Osteoblast (primary cell): Measurements from ENCODE around the gene MXI1. TPM values are rescaled to one million over a fixed set of nuclear protein-coding genes. Genes with fewer than 3 reads are reported as not detected.

Source experiments
- DNase-seq: peaks from one replicate; pipeline ENCODE4 v3.0.0; 2011; ENCODE audit warnings: low spot score, mixed read lengths; ENCODE audit not compliant: insufficient read length; ENCODE audit errors: missing footprints
- H2AFZ ChIP-seq: 2 replicates; pipeline ENCODE4 v1.6.0; 2011; ENCODE audit warnings: mild to moderate bottlenecking, low read length
- H3K27ac ChIP-seq: 2 replicates; pipeline ENCODE4 v1.5.1; 2011; ENCODE audit warnings: mild to moderate bottlenecking, low read depth, low read length, moderate library complexity
- H3K27me3 ChIP-seq: 2 replicates; pipeline ENCODE4 v1.6.0; 2012; ENCODE audit warnings: mild to moderate bottlenecking, control low read depth, inconsistent platforms, low read length, moderate library complexity; ENCODE audit not compliant: insufficient read depth
- H3K36me3 ChIP-seq: 2 replicates; pipeline ENCODE4 v1.5.1; 2011; ENCODE audit warnings: mild to moderate bottlenecking, low read length, control low read depth, moderate library complexity; ENCODE audit not compliant: insufficient read depth
- H3K4me1 ChIP-seq: 2 replicates; pipeline ENCODE4 v1.5.1; 2011; ENCODE audit warnings: mild to moderate bottlenecking, low read length, control low read depth, moderate library complexity; ENCODE audit not compliant: insufficient read depth
- H3K4me2 ChIP-seq: 2 replicates; pipeline ENCODE4 v1.6.0; 2011; ENCODE audit warnings: mild to moderate bottlenecking, low read length; ENCODE audit not compliant: insufficient read depth
- H3K4me3 ChIP-seq: fragments of 200-600 bp; sonication (generic); 3 replicates; pipeline ENCODE4 v1.5.1; 2012; ENCODE audit warnings: mild to moderate bottlenecking, low read length, inconsistent platforms; ENCODE audit not compliant: insufficient read depth
- H3K79me2 ChIP-seq: 2 replicates; pipeline ENCODE4 v1.6.0; 2012; ENCODE audit warnings: mild to moderate bottlenecking, low read length, control low read depth, inconsistent platforms; ENCODE audit not compliant: insufficient read depth
- H3K9me3 ChIP-seq: 2 replicates; pipeline ENCODE4 v1.5.1; 2011; ENCODE audit warnings: low read depth, low read length, control low read depth
- H4K20me1 ChIP-seq: 2 replicates; pipeline ENCODE4 v1.6.0; 2012; ENCODE audit warnings: mild to moderate bottlenecking, low read length, control low read depth; ENCODE audit not compliant: insufficient read depth
- total RNA-seq: library from RNA; depleted of rRNA; stranded (reverse); fragments of >200 nt; gene quantifications from 2 replicates; pipeline ENCODE4 v1.2.3, GENCODE V29; 2012
- TF ChIP-seq, protein P1 (sequence below): IDR thresholded peaks from 2 replicates; pipeline ENCODE4 v1.5.1; 2011; ENCODE audit warnings: mild to moderate bottlenecking, low read depth, low read length, moderate library complexity; ENCODE audit errors: extremely low read depth

MXI1 gene
- total RNA-seq, 1 donor = 41.6 TPM

DNA sequence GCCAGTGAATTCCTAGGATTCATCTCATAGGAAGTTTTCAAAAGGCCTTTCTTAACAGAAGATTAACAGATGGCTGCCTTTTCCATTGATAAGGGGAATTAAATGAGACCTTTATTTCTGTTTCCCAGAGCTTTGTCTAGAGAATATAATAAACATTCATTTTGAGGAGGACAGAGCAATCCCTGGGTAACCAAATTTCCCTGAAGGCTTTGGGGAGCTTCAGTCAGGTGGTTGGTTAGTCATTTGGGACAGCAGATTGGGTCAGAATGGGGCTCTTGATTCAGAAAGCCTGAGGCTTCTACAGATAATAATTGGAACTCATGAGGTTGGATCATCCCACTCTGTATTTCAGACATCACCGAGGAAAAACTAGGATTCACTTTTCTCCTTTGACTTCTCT lies 21.8 kb downstream of the MXI1 start:
- no peak for DNase-seq
- TF ChIP-seq, protein P1, sequence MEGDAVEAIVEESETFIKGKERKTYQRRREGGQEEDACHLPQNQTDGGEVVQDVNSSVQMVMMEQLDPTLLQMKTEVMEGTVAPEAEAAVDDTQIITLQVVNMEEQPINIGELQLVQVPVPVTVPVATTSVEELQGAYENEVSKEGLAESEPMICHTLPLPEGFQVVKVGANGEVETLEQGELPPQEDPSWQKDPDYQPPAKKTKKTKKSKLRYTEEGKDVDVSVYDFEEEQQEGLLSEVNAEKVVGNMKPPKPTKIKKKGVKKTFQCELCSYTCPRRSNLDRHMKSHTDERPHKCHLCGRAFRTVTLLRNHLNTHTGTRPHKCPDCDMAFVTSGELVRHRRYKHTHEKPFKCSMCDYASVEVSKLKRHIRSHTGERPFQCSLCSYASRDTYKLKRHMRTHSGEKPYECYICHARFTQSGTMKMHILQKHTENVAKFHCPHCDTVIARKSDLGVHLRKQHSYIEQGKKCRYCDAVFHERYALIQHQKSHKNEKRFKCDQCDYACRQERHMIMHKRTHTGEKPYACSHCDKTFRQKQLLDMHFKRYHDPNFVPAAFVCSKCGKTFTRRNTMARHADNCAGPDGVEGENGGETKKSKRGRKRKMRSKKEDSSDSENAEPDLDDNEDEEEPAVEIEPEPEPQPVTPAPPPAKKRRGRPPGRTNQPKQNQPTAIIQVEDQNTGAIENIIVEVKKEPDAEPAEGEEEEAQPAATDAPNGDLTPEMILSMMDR = no peak
- Histone ChIP-seq H3K4me1 (peaks cover 4% of the 10 kb centered on the region), H3K36me3 (no peaks in the 10 kb centered on the region), H3K27ac (no peak overlapping the region), H4K20me1 (no peaks in the 10 kb centered on the region), H3K4me3 (no peak overlapping the region), H3K4me2 (no peak overlapping the region), H2AFZ (no peak overlapping the region), H3K9me3 (no peaks in the 10 kb centered on the region), H3K27me3 (no peaks in the 10 kb centered on the region), H3K79me2 (no peaks in the 10 kb centered on the region)

DNA sequence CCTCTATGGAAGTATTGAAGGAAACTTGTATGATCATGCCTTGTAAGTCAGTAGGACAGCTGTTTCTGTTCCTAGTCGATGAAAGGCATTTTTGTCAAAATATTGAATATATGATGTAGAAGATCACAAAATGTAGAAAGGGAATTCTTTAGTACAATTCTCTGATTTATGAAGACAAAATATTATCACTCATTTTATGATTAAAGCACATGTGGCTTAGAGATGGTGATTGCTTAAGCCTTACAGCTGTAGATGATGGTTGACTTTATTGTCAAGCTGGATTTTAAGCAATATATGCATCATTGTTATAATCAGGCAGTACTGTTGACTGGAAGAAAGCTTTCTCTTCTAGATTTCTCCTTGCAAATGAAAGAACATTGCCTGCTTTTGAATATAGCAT lies 26.4 kb downstream of the MXI1 start:
- no peaks in the 10 kb centered on the region for H3K9me3 ChIP-seq
- H4K20me1 ChIP-seq = no peaks in the 10 kb centered on the region
- no peak overlapping the region for H3K4me3 ChIP-seq
- H3K4me1 ChIP-seq = no peaks in the 10 kb centered on the region
- no peaks in the 10 kb centered on the region for H3K79me2 ChIP-seq
- no peak for DNase-seq
- H3K4me2 ChIP-seq = no peak overlapping the region
- no peaks in the 10 kb centered on the region for H3K27me3 ChIP-seq
- no peak overlapping the region for H3K27ac ChIP-seq
- no peaks in the 10 kb centered on the region for H3K36me3 ChIP-seq
- H2AFZ ChIP-seq = no peak overlapping the region
- TF ChIP-seq, protein P1 = no peak

DNA sequence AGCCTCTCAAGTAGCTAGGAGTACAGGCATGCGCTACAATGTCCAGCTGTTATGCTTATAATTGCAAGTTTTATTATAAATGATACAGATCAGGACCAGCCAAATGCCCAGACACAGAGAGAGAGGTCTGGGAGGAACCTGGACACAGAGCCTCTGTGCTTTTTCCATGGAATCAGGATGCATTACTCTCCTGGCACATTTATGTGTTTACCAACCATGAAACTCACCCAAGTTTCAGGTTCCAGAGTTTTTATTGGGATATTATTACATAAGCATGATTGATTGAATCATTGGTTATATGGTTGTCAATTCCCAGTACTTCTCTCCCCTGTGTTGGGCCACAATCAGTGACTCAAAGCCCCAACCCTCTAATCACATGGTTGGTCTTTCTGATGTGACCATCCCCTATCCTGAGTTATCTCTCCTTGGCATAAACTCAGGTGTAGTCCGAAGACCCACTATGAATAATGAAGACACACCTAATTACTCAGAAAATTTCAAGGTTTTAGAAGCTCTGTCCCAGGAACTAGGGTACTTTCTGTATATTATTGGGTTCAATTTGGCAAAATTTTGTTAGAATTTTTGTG lies 30.6 kb downstream of the MXI1 start:
- Histone ChIP-seq H2AFZ (no peak overlapping the region), H4K20me1 (no peaks in the 10 kb centered on the region), H3K9me3 (no peaks in the 10 kb centered on the region), H3K4me2 (no peak overlapping the region), H3K4me1 (no peaks in the 10 kb centered on the region), H3K27me3 (no peaks in the 10 kb centered on the region), H3K79me2 (no peaks in the 10 kb centered on the region), H3K4me3 (no peak overlapping the region), H3K36me3 (no peaks in the 10 kb centered on the region), H3K27ac (no peak overlapping the region)
- no peak for DNase-seq
- TF ChIP-seq, protein P1 = no peak

DNA sequence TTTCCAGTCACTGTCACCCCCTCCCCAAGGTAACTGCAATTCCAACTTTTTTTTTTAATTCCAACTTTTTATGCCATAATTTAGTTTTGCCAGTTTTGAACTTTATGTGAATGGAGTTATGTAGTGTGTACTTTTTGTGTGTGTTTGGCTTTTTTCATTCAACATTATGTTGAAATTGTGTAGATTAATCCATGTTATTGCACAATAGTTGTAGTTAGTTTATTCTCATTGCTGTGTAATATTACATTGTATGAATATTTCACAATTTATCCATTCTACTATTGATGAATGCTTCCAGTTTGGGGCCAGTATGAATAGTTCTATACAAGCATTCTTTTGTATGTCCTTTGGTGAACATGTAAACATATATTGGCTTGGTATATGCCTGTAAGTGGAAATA lies 32.5 kb downstream of the MXI1 start:
- no peaks in the 10 kb centered on the region for H4K20me1 ChIP-seq
- H3K27me3 ChIP-seq = no peaks in the 10 kb centered on the region
- TF ChIP-seq, protein P1 = no peak

More for the DNA sequence above, 32.5 kb downstream of the MXI1 start:
- Histone ChIP-seq H3K4me1 (no peaks in the 10 kb centered on the region), H3K4me3 (no peak overlapping the region), H3K79me2 (no peaks in the 10 kb centered on the region), H3K36me3 (no peaks in the 10 kb centered on the region), H2AFZ (no peak overlapping the region), H3K9me3 (no peaks in the 10 kb centered on the region), H3K27ac (no peak overlapping the region), H3K4me2 (no peak overlapping the region)
- no peak for DNase-seq
